Activated T-cell treated with anti-CD3 and anti-CD28 coated beads, Interleukin-2, amount 50 U/mL, for 24 hours (primary cell): ENCODE data around the gene BSND.

Experiments used
- DNase-seq: peaks from one replicate; pipeline ENCODE4 v3.0.0-alpha.2; 2020
- H3K27ac Mint-ChIP-seq: 2 replicates; pipeline ENCODE4 v1.8.0; 2020; ENCODE audit warnings: mild to moderate bottlenecking, mixed read lengths
- H3K27me3 Mint-ChIP-seq: 2 replicates; pipeline ENCODE4 v1.8.0; 2020; ENCODE audit warnings: mixed read lengths
- H3K36me3 Mint-ChIP-seq: 2 replicates; pipeline ENCODE4 v1.8.0; 2020; ENCODE audit warnings: low read depth, mixed read lengths
- H3K4me1 Mint-ChIP-seq: 2 replicates; pipeline ENCODE4 v1.8.0; 2020; ENCODE audit warnings: low read depth, mixed read lengths
- H3K4me3 Mint-ChIP-seq: 2 replicates; pipeline ENCODE4 v1.8.0; 2020; ENCODE audit warnings: mild to moderate bottlenecking, moderate library complexity, mixed read lengths
- H3K9me3 Mint-ChIP-seq: 2 replicates; pipeline ENCODE4 v1.8.0; 2020; ENCODE audit warnings: mixed read lengths

BSND gene

GRCh38 chr1:55049271-55049913 is 50.7 kb downstream of the BSND start:
- no peak overlapping the region for H3K27ac Mint-ChIP-seq
- no peaks in the 10 kb centered on the region for H3K27me3 Mint-ChIP-seq
- H3K36me3 Mint-ChIP-seq = no peaks in the 10 kb centered on the region
- no peak overlapping the region for H3K4me3 Mint-ChIP-seq
- H3K9me3 Mint-ChIP-seq = no peaks in the 10 kb centered on the region
- H3K4me1 Mint-ChIP-seq = no peaks in the 10 kb centered on the region
- DNase-seq = no peak

- no peaks in the 10 kb centered on the region for H3K9me3 Mint-ChIP-seq
- H3K4me1 Mint-ChIP-seq = no peaks in the 10 kb centered on the region
- no peaks in the 10 kb centered on the region for H3K27me3 Mint-ChIP-seq
- no peak for DNase-seq
- no peaks in the 10 kb centered on the region for H3K36me3 Mint-ChIP-seq
- no peak overlapping the region for H3K27ac Mint-ChIP-seq
- no peak overlapping the region for H3K4me3 Mint-ChIP-seq
Measured at GRCh38 chr1:55049914-55050278, 51.2 kb downstream of the BSND start.

- H3K27me3 Mint-ChIP-seq = no peaks in the 10 kb centered on the region
- no peak overlapping the region for H3K27ac Mint-ChIP-seq
- no peak overlapping the region for H3K4me3 Mint-ChIP-seq
- no peak for DNase-seq
- no peaks in the 10 kb centered on the region for H3K4me1 Mint-ChIP-seq
- no peaks in the 10 kb centered on the region for H3K36me3 Mint-ChIP-seq
- H3K9me3 Mint-ChIP-seq = no peaks in the 10 kb centered on the region
Measured at GRCh38 chr1:55050283-55050682, 51.5 kb downstream of the BSND start.

GRCh38 chr1:55051169-55051568 is 52.4 kb downstream of the BSND start:
- no peaks in the 10 kb centered on the region for H3K4me1 Mint-ChIP-seq
- DNase-seq = no peak
- H3K4me3 Mint-ChIP-seq = no peak overlapping the region
- H3K27me3 Mint-ChIP-seq = no peaks in the 10 kb centered on the region
- H3K9me3 Mint-ChIP-seq = no peaks in the 10 kb centered on the region
- H3K27ac Mint-ChIP-seq = no peak overlapping the region
- H3K36me3 Mint-ChIP-seq = no peaks in the 10 kb centered on the region

GRCh38 chr1:55051621-55052020 is 52.9 kb downstream of the BSND start:
- Mint-ChIP-seq H3K27ac (no peak overlapping the region), H3K36me3 (no peaks in the 10 kb centered on the region)
- DNase-seq = no peak

GRCh38 chr1:55052221-55053142 is 53.7 kb downstream of the BSND start:
- Mint-ChIP-seq H3K27ac (no peak overlapping the region), H3K4me3 (no peak overlapping the region), H3K4me1 (no peaks in the 10 kb centered on the region), H3K27me3 (no peaks in the 10 kb centered on the region), H3K9me3 (no peaks in the 10 kb centered on the region), H3K36me3 (no peaks in the 10 kb centered on the region)
- DNase-seq = no peak

More at GRCh38 chr1:55051621-55052020, 52.9 kb downstream of the BSND start:
- H3K4me3 Mint-ChIP-seq = no peak overlapping the region
- no peaks in the 10 kb centered on the region for H3K27me3 Mint-ChIP-seq
- H3K9me3 Mint-ChIP-seq = no peaks in the 10 kb centered on the region
- no peaks in the 10 kb centered on the region for H3K4me1 Mint-ChIP-seq

GRCh38 chr1:55053265-55053954 is 54.7 kb downstream of the BSND start:
- Mint-ChIP-seq H3K27me3 (no peaks in the 10 kb centered on the region), H3K4me3 (no peak overlapping the region), H3K9me3 (no peaks in the 10 kb centered on the region), H3K4me1 (no peaks in the 10 kb centered on the region), H3K27ac (no peak overlapping the region), H3K36me3 (no peaks in the 10 kb centered on the region)
- no peak for DNase-seq

GRCh38 chr1:55054396-55054795 is 55.7 kb downstream of the BSND start:
- no peak overlapping the region for H3K4me3 Mint-ChIP-seq
- no peaks in the 10 kb centered on the region for H3K4me1 Mint-ChIP-seq
- H3K27me3 Mint-ChIP-seq = no peaks in the 10 kb centered on the region
- no peaks in the 10 kb centered on the region for H3K36me3 Mint-ChIP-seq
- H3K27ac Mint-ChIP-seq = no peak overlapping the region
- no peaks in the 10 kb centered on the region for H3K9me3 Mint-ChIP-seq
- DNase-seq = no peak

GRCh38 chr1:55055084-55055882 is 56.5 kb downstream of the BSND start:
- no peaks in the 10 kb centered on the region for H3K9me3 Mint-ChIP-seq
- H3K4me1 Mint-ChIP-seq = peaks cover 2% of the 10 kb centered on the region
- DNase-seq = no peak
- no peaks in the 10 kb centered on the region for H3K27me3 Mint-ChIP-seq
- no peaks in the 10 kb centered on the region for H3K36me3 Mint-ChIP-seq
- no peak overlapping the region for H3K4me3 Mint-ChIP-seq
- H3K27ac Mint-ChIP-seq = no peak overlapping the region

- Mint-ChIP-seq H3K4me3 (no peak overlapping the region), H3K36me3 (no peaks in the 10 kb centered on the region), H3K4me1 (peaks cover 10% of the 10 kb centered on the region), H3K27me3 (no peaks in the 10 kb centered on the region), H3K27ac (no peak overlapping the region), H3K9me3 (no peaks in the 10 kb centered on the region)
- no peak for DNase-seq
Measured at GRCh38 chr1:55055951-55056631, 57.4 kb downstream of the BSND start.

GRCh38 chr1:55056632-55056992 is 57.9 kb downstream of the BSND start:
- H3K4me3 Mint-ChIP-seq = no peak overlapping the region
- no peaks in the 10 kb centered on the region for H3K27me3 Mint-ChIP-seq
- no peak for DNase-seq
- H3K4me1 Mint-ChIP-seq = peaks cover 10% of the 10 kb centered on the region
- no peaks in the 10 kb centered on the region for H3K9me3 Mint-ChIP-seq
- no peak overlapping the region for H3K27ac Mint-ChIP-seq
- H3K36me3 Mint-ChIP-seq = no peaks in the 10 kb centered on the region

GRCh38 chr1:55057270-55057955 is 58.7 kb downstream of the BSND start:
- no peak overlapping the region for H3K4me3 Mint-ChIP-seq
- H3K9me3 Mint-ChIP-seq = no peaks in the 10 kb centered on the region
- H3K4me1 Mint-ChIP-seq = peaks cover 10% of the 10 kb centered on the region

GRCh38 chr1:55057956-55058298 is 59.2 kb downstream of the BSND start:
- Mint-ChIP-seq H3K9me3 (no peaks in the 10 kb centered on the region), H3K4me1 (peaks cover 10% of the 10 kb centered on the region), H3K36me3 (no peaks in the 10 kb centered on the region), H3K27ac (no peak overlapping the region), H3K27me3 (no peaks in the 10 kb centered on the region), H3K4me3 (no peak overlapping the region)
- DNase-seq = no peak

More at GRCh38 chr1:55057270-55057955, 58.7 kb downstream of the BSND start:
- no peaks in the 10 kb centered on the region for H3K27me3 Mint-ChIP-seq
- H3K36me3 Mint-ChIP-seq = no peaks in the 10 kb centered on the region
- DNase-seq = no peak
- H3K27ac Mint-ChIP-seq = no peak overlapping the region
